Liver (tissue), 9 donors: Measurements from ENCODE around the gene RTN4RL1. TPM values are rescaled to one million over a fixed set of nuclear protein-coding genes. Genes with fewer than 3 reads are reported as not detected.

Source experiments
- DNase-seq: peaks from one replicate; pipeline ENCODE4 v3.0.0-alpha.2; 2017; ENCODE audit warnings: low spot score
- H3K27ac ChIP-seq, 2 donors: one replicate each; pipeline ENCODE4 v1.7.0; 2013; ENCODE audit warnings: inconsistent platforms in 2 of 2, low read length in 2 of 2, control low read depth in 1 of 2, low read depth in 1 of 2, mild to moderate bottlenecking in 1 of 2
- H3K27me3 ChIP-seq, 4 donors: one replicate each; pipeline versions ENCODE4 v1.6.1 to v1.7.0; 2013; ENCODE audit warnings: low read length in 3 of 4, inconsistent platforms in 1 of 4, mild to moderate bottlenecking in 1 of 4, moderate library complexity in 1 of 4; ENCODE audit not compliant: control insufficient read depth in 4 of 4, insufficient read depth in 4 of 4
- H3K36me3 ChIP-seq, 4 donors: one replicate each; pipeline versions ENCODE4 v1.6.1 to v1.7.0; 2013; ENCODE audit warnings: low read length in 3 of 4, mild to moderate bottlenecking in 3 of 4, low read depth in 1 of 4, moderate library complexity in 1 of 4; ENCODE audit not compliant: control insufficient read depth in 4 of 4, insufficient read depth in 3 of 4
- H3K4me1 ChIP-seq, 4 donors: one replicate each; pipeline versions ENCODE4 v1.6.1 to v1.7.0; 2013; ENCODE audit warnings: low read length in 3 of 4, mild to moderate bottlenecking in 3 of 4, moderate library complexity in 1 of 4; ENCODE audit not compliant: control insufficient read depth in 4 of 4, insufficient read depth in 4 of 4
- H3K4me3 ChIP-seq, 3 donors: one replicate each; pipeline versions ENCODE4 v1.6.1 to v1.7.0; 2013; ENCODE audit warnings: low read length in 3 of 3, control low read depth in 1 of 3, low read depth in 1 of 3, mild to moderate bottlenecking in 1 of 3
- H3K9ac ChIP-seq, 2 donors: one replicate each; pipeline ENCODE4 v1.7.0; 2013; ENCODE audit warnings: low read length in 2 of 2, mild to moderate bottlenecking in 2 of 2, moderate library complexity in 2 of 2, control low read depth in 1 of 2, low read depth in 1 of 2
- H3K9me3 ChIP-seq, 4 donors: one replicate each; pipeline versions ENCODE4 v1.6.1 to v1.7.0; 2013; ENCODE audit warnings: low read length in 3 of 4; ENCODE audit not compliant: control insufficient read depth in 4 of 4
- ATF3 ChIP-seq: IDR thresholded peaks from 2 replicates; pipeline ENCODE4 v1.6.1; 2016; ENCODE audit warnings: antibody characterized with exemption
- CTCF ChIP-seq: fragments of 150-350 bp; IDR thresholded peaks from 2 replicates; pipeline ENCODE4 v1.5.1; 2017; ENCODE audit warnings: improper control_type of control experiment, low read depth, low read length; ENCODE audit not compliant: missing input control
- EGR1 ChIP-seq, 2 donors: IDR thresholded peaks; 2 replicates each; pipeline ENCODE4 v1.6.1; 2016 to 2018; ENCODE audit warnings: antibody characterized with exemption in 2 of 2, low read depth in 2 of 2
- FOXA1 ChIP-seq: IDR thresholded peaks from 2 replicates; pipeline ENCODE4 v1.6.1; 2016; ENCODE audit warnings: antibody characterized with exemption
- FOXA2 ChIP-seq: IDR thresholded peaks from 2 replicates; pipeline ENCODE4 v1.6.1; 2016; ENCODE audit warnings: antibody characterized with exemption
- GABPA ChIP-seq, 2 donors: IDR thresholded peaks in 1 of 2; conservative IDR thresholded peaks in 1 of 2; 2 replicates each; pipeline ENCODE4 v1.6.1; 2016; ENCODE audit warnings: antibody characterized with exemption in 2 of 2, mild to moderate bottlenecking in 1 of 2, moderate library complexity in 1 of 2
- HNF4A ChIP-seq, 2 donors: conservative IDR thresholded peaks; 2 replicates each; pipeline ENCODE4 v1.6.1; 2016; ENCODE audit warnings: antibody characterized with exemption in 2 of 2, mild to moderate bottlenecking in 2 of 2
- HNF4G ChIP-seq: IDR thresholded peaks from 2 replicates; pipeline ENCODE4 v1.6.1; 2016; ENCODE audit warnings: antibody characterized with exemption
- MAX ChIP-seq: IDR thresholded peaks from 2 replicates; pipeline ENCODE4 v1.6.1; 2016; ENCODE audit warnings: antibody characterized with exemption
- NR2F2 ChIP-seq: IDR thresholded peaks from 2 replicates; pipeline ENCODE4 v1.6.1; 2016; ENCODE audit warnings: antibody characterized with exemption
- RAD21 ChIP-seq, 2 donors: IDR thresholded peaks; 2 replicates each; pipeline ENCODE4 v1.6.1; 2016; ENCODE audit warnings: antibody characterized with exemption in 2 of 2, mild to moderate bottlenecking in 2 of 2
- RXRA ChIP-seq, 2 donors: IDR thresholded peaks; 2 replicates each; pipeline ENCODE4 v1.6.1; 2017 to 2018; ENCODE audit warnings: antibody characterized with exemption in 2 of 2, mild to moderate bottlenecking in 1 of 2
- TAF1 ChIP-seq: conservative IDR thresholded peaks from 2 replicates; pipeline ENCODE4 v1.6.1; 2016; ENCODE audit warnings: antibody characterized with exemption, mild to moderate bottlenecking
- YY1 ChIP-seq: IDR thresholded peaks from 2 replicates; pipeline ENCODE4 v1.6.1; 2016; ENCODE audit warnings: antibody characterized with exemption, mild to moderate bottlenecking
- ZBTB33 ChIP-seq: IDR thresholded peaks from 2 replicates; pipeline ENCODE4 v1.6.1; 2016; ENCODE audit warnings: antibody characterized with exemption
- WGBS: extraction: QIAGEN DNeasy Blood & Tissue Kit; methylation state at CpG from one replicate; pipeline ENCODE4 v1.1.7; 2013; 5-methylcytosine and 5-hydroxymethylcytosine counted together
- polyA plus RNA-seq, 2 donors: library from polyadenylated mRNA; stranded (reverse) in 1 of 2; unstranded in 1 of 2; fragments of 200-250 nt in 1 of 2; fragments of >200 nt in 1 of 2; fragmentation: Nextera tagmentation in 1 of 2; extraction: Ambion mirVana in 1 of 2; gene quantifications; one replicate each; pipeline versions ENCODE4 v1.2.1 to v1.2.3, GENCODE V29; 2013 to 2015
- total RNA-seq, 2 donors: library from RNA; depleted of rRNA; stranded (reverse); fragments of >200 nt; gene quantifications; one replicate each; pipeline ENCODE4 v1.2.3, GENCODE V29; 2014
- donor health status: healthy.
- donor health status: healthy.
- donor health status: healthy.
- donor health status: healthy.
- donor health status: healthy.

RTN4RL1 gene
- total and polyA plus RNA-seq, 4 donors = 0.04 to 5.4 (median 1.2) TPM

- DNase-seq = no peak
- H3K9ac ChIP-seq = no peak overlapping the region
- WGBS = 81% methylated on average over 12 of the region's 12 CpGs
- peaks cover 6 to 22% (median 16%) of the 10 kb centered on the region in 4 donors for H3K4me1 ChIP-seq
- TF ChIP-seq ATF3 = no peak
- no peak for TF ChIP-seq GABPA (IDR thresholded peaks at IDR 0.05 in 1 of 2, conservative IDR thresholded peaks at IDR 0.05 in 1 of 2)
- TF ChIP-seq FOXA2 = no peak
- TF ChIP-seq EGR1 (IDR thresholded peaks at IDR 0.05; ENCODE audit: low read depth in 2 of 2) = no peak
- TF ChIP-seq RAD21 (IDR thresholded peaks at IDR 0.05) = no peak
- TF ChIP-seq FOXA1 = no peak
- no peak for TF ChIP-seq TAF1
- no peak for TF ChIP-seq MAX
- no peak for TF ChIP-seq CTCF
- TF ChIP-seq HNF4G = no peak
- TF ChIP-seq HNF4A (conservative IDR thresholded peaks at IDR 0.05) = no peak
- TF ChIP-seq YY1 = no peak
- H3K27me3 ChIP-seq = no peaks in the 10 kb centered on the region
- H3K4me3 ChIP-seq = no peak overlapping the region
- no peaks in the 10 kb centered on the region for H3K9me3 ChIP-seq
- no peaks in the 10 kb centered on the region for H3K36me3 ChIP-seq
- H3K27ac ChIP-seq = no peak overlapping the region
Observed at GRCh38 chr17:1966274-1967086, 58.7 kb downstream of the RTN4RL1 start.

GRCh38 chr17:1965556-1966273 is 59.4 kb downstream of the RTN4RL1 start:
- H3K27me3 ChIP-seq = no peaks in the 10 kb centered on the region
- TF ChIP-seq RXRA (IDR thresholded peaks at IDR 0.05) = no peak
- TF ChIP-seq ATF3 = no peak
- WGBS = 94% methylated on average over 21 of the region's 21 CpGs

GRCh38 chr17:1963250-1963649 is 61.9 kb downstream of the RTN4RL1 start:
- H3K9me3 ChIP-seq = no peaks in the 10 kb centered on the region
- H3K36me3 ChIP-seq = no peaks in the 10 kb centered on the region
- H3K4me1 ChIP-seq = peaks cover 6 to 24% (median 19%) of the 10 kb centered on the region in 4 donors
- H3K9ac ChIP-seq = no peak overlapping the region
- no peak overlapping the region for H3K4me3 ChIP-seq
- no peak overlapping the region for H3K27ac ChIP-seq
- no peak for DNase-seq
- WGBS = 90% methylated on average over 7 of the region's 7 CpGs
- no peaks in the 10 kb centered on the region for H3K27me3 ChIP-seq
- no peak for TF ChIP-seq NR2F2
- no peak for TF ChIP-seq GABPA (IDR thresholded peaks at IDR 0.05 in 1 of 2, conservative IDR thresholded peaks at IDR 0.05 in 1 of 2)
- no peak for TF ChIP-seq RXRA (IDR thresholded peaks at IDR 0.05)
- TF ChIP-seq EGR1 (IDR thresholded peaks at IDR 0.05; ENCODE audit: low read depth in 2 of 2) = no peak
- TF ChIP-seq ZBTB33 = no peak
- TF ChIP-seq HNF4G = no peak

More at GRCh38 chr17:1965556-1966273, 59.4 kb downstream of the RTN4RL1 start:
- no peak overlapping the region for H3K9ac ChIP-seq
- H3K27ac ChIP-seq = no peak overlapping the region
- peaks cover 6 to 22% (median 16%) of the 10 kb centered on the region in 4 donors for H3K4me1 ChIP-seq
- DNase-seq = no peak
- no peak overlapping the region for H3K4me3 ChIP-seq
- no peaks in the 10 kb centered on the region for H3K9me3 ChIP-seq
- H3K36me3 ChIP-seq = no peaks in the 10 kb centered on the region
